ENCODE measurements around the gene CYP2B6. TPM values are rescaled to one million over a fixed set of nuclear protein-coding genes. Genes with fewer than 3 reads are reported as not detected.
"Not testable (repeated sequence)": the region's sequence is repeated elsewhere in the genome, so short reads cannot be mapped to it uniquely, and the experiment has no call there.

The CYP2B6 gene
- polyA plus RNA-seq, 1 donor from 2014 or later = not detected

- not testable (repeated sequence) for H3K36me3 Mint-ChIP-seq, H3K4me1 Mint-ChIP-seq, H3K27ac Mint-ChIP-seq, H3K9me3 Mint-ChIP-seq, H3K4me3 Mint-ChIP-seq
- H3K27me3 Mint-ChIP-seq = peaks cover 12% of the 10 kb centered on the region
These were observed 21.4 kb upstream of the CYP2B6 start for GRCh38 chr19:40969721-40970120.

- H3K4me3 Mint-ChIP-seq, H3K9me3 Mint-ChIP-seq, H3K36me3 Mint-ChIP-seq, H3K4me1 Mint-ChIP-seq, H3K27ac Mint-ChIP-seq: not testable (repeated sequence)
- peaks cover 14% of the 10 kb centered on the region for H3K27me3 Mint-ChIP-seq
These were observed 20.4 kb upstream of the CYP2B6 start for GRCh38 chr19:40970396-40971345.

- H3K36me3 Mint-ChIP-seq = peaks cover 1% of the 10 kb centered on the region
- peaks cover 20% of the 10 kb centered on the region for H3K27me3 Mint-ChIP-seq
- H3K4me1 Mint-ChIP-seq = peaks cover 0 to 2% (median 1%) of the 10 kb centered on the region in 3 donors
- H3K9me3 Mint-ChIP-seq = peaks cover 2 to 5% (median 2%) of the 10 kb centered on the region in 3 donors
- H3K27ac Mint-ChIP-seq = no peak overlapping the region
- H3K4me3 Mint-ChIP-seq = no peak overlapping the region
These were observed 16.4 kb upstream of the CYP2B6 start for GRCh38 chr19:40974633-40975037.

- Mint-ChIP-seq H3K9me3 (peaks cover 3 to 10% (median 4%) of the 10 kb centered on the region in 3 donors), H3K27me3 (peaks cover 23% of the 10 kb centered on the region), H3K4me1 (peaks cover 0 to 2% (median 1%) of the 10 kb centered on the region in 3 donors), H3K4me3 (no peak overlapping the region), H3K36me3 (peaks cover 2% of the 10 kb centered on the region), H3K27ac (no peak overlapping the region)
These were observed 14.9 kb upstream of the CYP2B6 start for GRCh38 chr19:40976134-40976533.

GRCh38 chr19:40976724-40977123 is 14.4 kb upstream of the CYP2B6 start:
- H3K36me3 Mint-ChIP-seq = peaks cover 6% of the 10 kb centered on the region
- H3K27ac Mint-ChIP-seq = no peak overlapping the region
- no peak overlapping the region for H3K4me3 Mint-ChIP-seq
- peaks cover 23% of the 10 kb centered on the region for H3K27me3 Mint-ChIP-seq
- peaks cover 3 to 10% (median 4%) of the 10 kb centered on the region in 3 donors for H3K9me3 Mint-ChIP-seq
- peaks cover 0 to 2% (median 1%) of the 10 kb centered on the region in 3 donors for H3K4me1 Mint-ChIP-seq

- H3K36me3 Mint-ChIP-seq, H3K4me1 Mint-ChIP-seq, H3K9me3 Mint-ChIP-seq, H3K27ac Mint-ChIP-seq: not testable (repeated sequence)
- Mint-ChIP-seq H3K27me3 (peaks cover 28% of the 10 kb centered on the region), H3K4me3 (peak overlapping the region in 1 of 4 donors; percentile 41)
These were observed 11.3 kb upstream of the CYP2B6 start for GRCh38 chr19:40979759-40980158.

- not testable (repeated sequence) for H3K36me3 Mint-ChIP-seq, H3K4me3 Mint-ChIP-seq, H3K27ac Mint-ChIP-seq, H3K4me1 Mint-ChIP-seq
- Mint-ChIP-seq H3K27me3 (peaks cover 27% of the 10 kb centered on the region), H3K9me3 (peaks cover 4 to 10% (median 6%) of the 10 kb centered on the region in 3 donors)
These were observed 10.2 kb upstream of the CYP2B6 start for GRCh38 chr19:40980743-40981442.

GRCh38 chr19:40981591-40981990 is 9.5 kb upstream of the CYP2B6 start:
- no peak overlapping the region for H3K27ac Mint-ChIP-seq
- peaks cover 4 to 12% (median 6%) of the 10 kb centered on the region in 3 donors for H3K9me3 Mint-ChIP-seq
- peaks cover 27% of the 10 kb centered on the region for H3K27me3 Mint-ChIP-seq

GRCh38 chr19:40982594-40983101 is 8.4 kb upstream of the CYP2B6 start:
- Mint-ChIP-seq H3K4me1 (no peaks in the 10 kb centered on the region), H3K9me3 (peaks cover 4 to 12% (median 6%) of the 10 kb centered on the region in 3 donors), H3K27me3 (peaks cover 28% of the 10 kb centered on the region), H3K4me3 (no peak overlapping the region), H3K36me3 (peaks cover 4% of the 10 kb centered on the region), H3K27ac (no peak overlapping the region)

More at GRCh38 chr19:40981591-40981990, 9.5 kb upstream of the CYP2B6 start:
- H3K36me3 Mint-ChIP-seq = peaks cover 4% of the 10 kb centered on the region
- no peaks in the 10 kb centered on the region for H3K4me1 Mint-ChIP-seq
- no peak overlapping the region for H3K4me3 Mint-ChIP-seq

GRCh38 chr19:40989453-40989852 is 1.6 kb upstream of the CYP2B6 start:
- no peak overlapping the region for H3K27ac Mint-ChIP-seq
- H3K36me3 Mint-ChIP-seq = peaks cover 2% of the 10 kb centered on the region
- peaks cover 2 to 11% (median 11%) of the 10 kb centered on the region in 3 donors for H3K9me3 Mint-ChIP-seq
- H3K27me3 Mint-ChIP-seq = peaks cover 14% of the 10 kb centered on the region
- H3K4me3 Mint-ChIP-seq = no peak overlapping the region
- no peaks in the 10 kb centered on the region for H3K4me1 Mint-ChIP-seq

- peaks cover 6% of the 10 kb centered on the region for H3K27me3 Mint-ChIP-seq
- no peak overlapping the region for H3K27ac Mint-ChIP-seq
- H3K36me3 Mint-ChIP-seq = no peaks in the 10 kb centered on the region
- H3K4me3 Mint-ChIP-seq = no peak overlapping the region
- no peaks in the 10 kb centered on the region for H3K4me1 Mint-ChIP-seq
- peaks cover 0 to 3% (median 2%) of the 10 kb centered on the region in 3 donors for H3K9me3 Mint-ChIP-seq
These were observed 4.3 kb downstream of the CYP2B6 start for GRCh38 chr19:40995355-40995754.

- H3K27ac Mint-ChIP-seq, H3K4me1 Mint-ChIP-seq: not testable (repeated sequence)
These were observed 7.9 kb downstream of the CYP2B6 start for GRCh38 chr19:40999018-40999417.

GRCh38 chr19:41000310-41000737 is 9.2 kb downstream of the CYP2B6 start:
- H3K27me3 Mint-ChIP-seq = peaks cover 17% of the 10 kb centered on the region
- H3K4me1 Mint-ChIP-seq = no peaks in the 10 kb centered on the region
- no peak overlapping the region for H3K27ac Mint-ChIP-seq
- H3K4me3 Mint-ChIP-seq = no peak overlapping the region
- peaks cover 3% of the 10 kb centered on the region for H3K36me3 Mint-ChIP-seq
- H3K9me3 Mint-ChIP-seq = peaks cover 2 to 3% (median 2%) of the 10 kb centered on the region in 3 donors

More at GRCh38 chr19:40999018-40999417, 7.9 kb downstream of the CYP2B6 start:
- not testable (repeated sequence) for H3K9me3 Mint-ChIP-seq, H3K36me3 Mint-ChIP-seq, H3K4me3 Mint-ChIP-seq
- peaks cover 16% of the 10 kb centered on the region for H3K27me3 Mint-ChIP-seq

- Mint-ChIP-seq H3K36me3 (peaks cover 3% of the 10 kb centered on the region), H3K27ac (no peak overlapping the region), H3K4me1 (no peaks in the 10 kb centered on the region), H3K27me3 (peaks cover 17% of the 10 kb centered on the region), H3K4me3 (no peak overlapping the region), H3K9me3 (peaks cover 2 to 3% (median 2%) of the 10 kb centered on the region in 3 donors)
These were observed 10.3 kb downstream of the CYP2B6 start for GRCh38 chr19:41001243-41001971.

All from IgD-negative memory B cell (primary cell).